Measurements from ENCODE around the gene CNN1. TPM values are rescaled to one million over a fixed set of nuclear protein-coding genes. Genes with fewer than 3 reads are reported as not detected.
"Not testable (repeated sequence)": the region's sequence is repeated elsewhere in the genome, so short reads cannot be mapped to it uniquely, and the experiment has no call there.

Gene CNN1
- total RNA-seq, 4 donors from 2014 or later: 21.2 to 88.2 (median 25.7) TPM

DNA sequence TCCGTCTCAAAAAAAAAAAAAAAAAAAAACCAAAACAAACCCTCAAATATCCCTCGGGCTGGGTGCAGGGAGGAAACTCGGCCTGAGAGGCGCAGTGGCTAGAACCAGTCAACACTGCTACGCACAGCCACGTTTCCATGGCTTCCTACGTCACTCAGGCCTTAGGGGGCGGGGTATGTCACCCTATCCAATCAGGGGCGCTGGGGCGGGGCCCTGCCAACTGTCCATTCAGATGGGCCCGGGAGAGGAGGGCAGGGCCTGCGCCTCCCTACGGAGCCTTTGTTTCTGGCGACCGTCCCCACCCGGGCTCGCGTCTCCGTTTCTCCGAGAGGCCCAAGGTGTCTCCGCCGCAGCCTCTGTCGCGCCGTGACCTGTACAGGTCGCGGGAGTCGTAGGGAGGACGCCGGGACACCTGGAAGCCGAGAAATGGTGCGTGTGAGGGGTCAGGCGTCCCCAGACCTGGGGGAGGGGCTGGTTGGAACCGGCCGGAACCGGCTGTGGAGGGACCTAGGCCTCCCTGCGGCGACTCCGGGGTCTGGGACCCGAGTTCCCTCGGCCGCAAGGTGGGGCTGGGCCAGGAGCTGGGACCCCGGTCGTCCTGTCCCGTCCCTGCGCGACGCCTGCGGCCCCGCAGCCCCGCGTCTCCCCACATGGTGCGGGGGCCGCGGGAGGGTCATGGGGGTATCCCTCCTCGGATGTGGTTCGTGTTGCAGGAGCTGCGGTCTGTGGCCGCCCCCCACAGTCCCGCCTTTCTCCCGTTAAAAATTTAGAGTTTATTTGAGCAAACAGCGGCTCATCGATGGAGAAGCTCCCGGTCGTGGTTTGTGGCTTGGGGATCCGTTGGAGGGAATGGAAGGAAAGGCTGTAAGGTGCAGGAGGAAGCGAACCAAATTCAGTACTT lies 58.8 kb downstream of the CNN1 start, which contains the start of gene ZNF627:
ZNF627 (plus strand) TSS at position 282 of the 901 bp plus-strand sequence; CDS start at position 427, 145 bp downstream.
- peaks cover 0 to 7% (median 2%) of the 10 kb centered on the region in 4 donors for H3K4me1 ChIP-seq
- H3K9me3 ChIP-seq: no peaks in the 10 kb centered on the region
- no peaks in the 10 kb centered on the region for H3K36me3 ChIP-seq
- peak within 1 kb of the TSS; percentile 82 to 88 (median 86) for H3K27ac ChIP-seq
- TF ChIP-seq POLR2A (IDR thresholded peaks at IDR 0.05) (peak; percentile 95), CTCF (IDR thresholded peaks at IDR 0.05) (peak in 5 of 6 experiments; percentile 10 to 46 (median 39))
- no peaks in the 10 kb centered on the region for H3K27me3 ChIP-seq
- peak; percentile 99 to 100 (median 100) for DNase-seq
- peak within 1 kb of the TSS; percentile 68 to 84 (median 79) for H3K4me3 ChIP-seq

DNA sequence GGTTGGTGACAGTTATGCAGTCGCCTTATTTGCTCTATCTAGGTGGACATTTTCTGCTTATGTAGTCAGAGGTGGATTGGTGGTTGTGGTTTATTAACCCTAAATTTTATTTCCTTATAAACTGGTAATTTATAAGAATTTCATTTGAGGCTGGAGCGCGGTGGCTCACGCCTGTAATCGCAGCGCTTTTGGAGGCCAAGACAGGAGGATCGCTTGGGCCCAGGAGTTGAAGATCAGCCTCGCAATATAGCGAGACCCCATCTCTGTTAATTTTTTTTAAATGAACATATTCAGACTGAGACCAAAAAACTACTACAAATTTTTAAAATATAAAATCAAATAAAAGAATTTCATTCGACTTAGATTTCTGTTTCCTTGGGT lies 59.4 kb downstream of the CNN1 start:
- no peaks in the 10 kb centered on the region for H3K27me3 ChIP-seq
- peaks cover 0 to 7% (median 2%) of the 10 kb centered on the region in 4 donors for H3K4me1 ChIP-seq
- no peaks in the 10 kb centered on the region for H3K9me3 ChIP-seq
- H3K4me3 ChIP-seq: peak overlapping the region; percentile 68 to 84 (median 79)
- TF ChIP-seq CTCF (IDR thresholded peaks at IDR 0.05) (no peak), POLR2A (IDR thresholded peaks at IDR 0.05) (no peak)
- no peak for DNase-seq
- peak overlapping the region in 3 of 4 donors; percentile 82 to 86 (median 86) for H3K27ac ChIP-seq
- H3K36me3 ChIP-seq: no peaks in the 10 kb centered on the region

DNA sequence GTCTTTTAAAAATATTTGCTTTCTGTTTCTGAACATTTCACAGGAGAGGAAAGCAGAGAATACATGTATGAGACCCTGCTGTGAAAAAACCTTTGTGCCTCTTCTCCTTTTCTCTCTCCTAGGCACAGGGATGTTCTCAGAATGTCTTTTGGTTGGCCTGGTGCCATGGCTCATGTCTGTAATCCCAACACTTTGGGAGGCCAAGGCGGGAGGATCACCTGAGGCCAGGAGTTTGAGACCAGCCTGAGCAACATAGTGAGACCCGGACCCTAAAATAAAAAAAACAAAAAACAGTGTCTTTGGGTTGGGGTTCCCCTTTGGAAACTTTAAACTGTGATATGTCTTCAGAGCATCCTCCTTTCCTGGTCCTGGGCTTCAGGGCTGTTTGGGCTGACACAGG lies 60.1 kb downstream of the CNN1 start:
- Histone ChIP-seq H3K4me1 (peaks cover 0 to 7% (median 2%) of the 10 kb centered on the region in 4 donors), H3K36me3 (no peaks in the 10 kb centered on the region), H3K4me3 (no peak overlapping the region), H3K9me3 (no peaks in the 10 kb centered on the region), H3K27ac (no peak overlapping the region), H3K27me3 (no peaks in the 10 kb centered on the region)
- DNase-seq: no peak
- TF ChIP-seq POLR2A (IDR thresholded peaks at IDR 0.05) (no peak), CTCF (IDR thresholded peaks at IDR 0.05) (no peak)

DNA sequence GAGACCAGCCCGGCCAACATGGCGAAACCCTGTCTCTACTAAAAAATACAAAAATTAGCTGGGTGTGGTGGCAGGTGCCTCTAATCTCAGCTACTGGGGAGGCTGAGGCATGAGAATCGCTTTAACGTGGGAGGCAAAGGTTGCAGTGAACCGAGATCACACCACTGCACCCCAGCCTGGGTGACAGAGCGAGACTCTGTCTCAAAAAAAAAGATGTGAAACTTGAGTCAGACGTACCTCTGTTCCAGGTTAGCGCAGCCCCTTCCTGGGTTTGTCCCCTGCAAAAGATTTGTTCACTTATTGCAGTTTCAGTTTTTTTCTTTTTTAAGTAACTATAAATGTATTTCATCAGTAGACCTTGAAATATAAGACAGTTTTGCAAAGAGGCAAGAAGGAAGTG lies 61.1 kb downstream of the CNN1 start:
- H3K27ac ChIP-seq, H3K4me1 ChIP-seq, H3K27me3 ChIP-seq, H3K9me3 ChIP-seq, DNase-seq, H3K36me3 ChIP-seq, H3K4me3 ChIP-seq: not testable (repeated sequence)

Small RNAs within 50 kb of the gene (small RNA-seq; reads per million reads assigned to genes)
- 0 to 1.8 reads per million in 2 donors for gene MIR7974
- gene RN7SL833P: 0 to 0.06 reads per million in 2 donors

Other genes with a start within 250 kb of the CNN1 start
- gene TSPAN16, start 242.7 kb upstream of the CNN1 start, total RNA-seq: not detected
- gene RAB3D, start 199.2 kb upstream of the CNN1 start, total RNA-seq: 10 to 100 TPM in 3 of 4 donors, 1 to 10 TPM in 1; 9.5 to 16.4 (median 12.7) TPM
- 100 to 1,000 TPM in 3 of 4 donors, 10 to 100 TPM in 1; 77.6 to 212 (median 168) TPM for gene TMEM205, start 192.6 kb upstream of the CNN1 start, total RNA-seq
- gene CCDC159, start 192.3 kb upstream of the CNN1 start, total RNA-seq: 100 to 1,000 TPM in 1 of 4 donors, 10 to 100 TPM in 3; 25.6 to 157 (median 65.6) TPM
- 10 to 100 TPM in 2 of 4 donors, 1 to 10 TPM in 2; 6.8 to 18.2 (median 10.1) TPM for gene PLPPR2, start 183.4 kb upstream of the CNN1 start, total RNA-seq
- 1 to 10 TPM in 2 of 4 donors, under 1 TPM in 1, not detected in 1; 0.76 to 3.2 (median 1.9) TPM for gene SWSAP1, start 164.2 kb upstream of the CNN1 start, total RNA-seq
- 1 to 10 TPM; 1.2 to 5.0 (median 3.0) TPM for gene EPOR, start 154.5 kb upstream of the CNN1 start, total RNA-seq
- gene RGL3, start 119.5 kb upstream of the CNN1 start, total RNA-seq: 10 to 100 TPM in 1 of 4 donors, 1 to 10 TPM in 3; 2.5 to 51.2 (median 6.3) TPM
- 1 to 10 TPM in 1 of 4 donors, not detected in 3; 1.5 TPM for gene ODAD3, start 103.7 kb upstream of the CNN1 start, total RNA-seq
- 100 to 1,000 TPM; 161 to 239 (median 194) TPM for gene PRKCSH, start 103.2 kb upstream of the CNN1 start, total RNA-seq
- gene ELAVL3, start 57.8 kb upstream of the CNN1 start, total RNA-seq: under 1 TPM in 1 of 4 donors, not detected in 3; 0.95 TPM
- 10 to 100 TPM in 3 of 4 donors, 1 to 10 TPM in 1; 8.6 to 33.7 (median 23.3) TPM for gene ZNF653, start 33.0 kb upstream of the CNN1 start, total RNA-seq
- gene ECSIT, start 9.7 kb upstream of the CNN1 start, total RNA-seq: 10 to 100 TPM; 50.1 to 94.0 (median 70.4) TPM
- gene ELOF1, start 20.4 kb downstream of the CNN1 start, total RNA-seq: 10 to 100 TPM; 30.5 to 39.2 (median 32.2) TPM
- gene ACP5, start 38.8 kb downstream of the CNN1 start, total RNA-seq: 10 to 100 TPM; 16.5 to 36.3 (median 23.4) TPM
- gene ZNF627, start 58.6 kb downstream of the CNN1 start, total RNA-seq: 10 to 100 TPM in 1 of 4 donors, 1 to 10 TPM in 3; 4.4 to 10.7 (median 5.5) TPM
- 10 to 100 TPM in 3 of 4 donors, 1 to 10 TPM in 1; 5.0 to 14.4 (median 13.1) TPM for gene ZNF823, start 200.1 kb downstream of the CNN1 start, total RNA-seq
- gene ZNF441, start 228.1 kb downstream of the CNN1 start, total RNA-seq: 10 to 100 TPM in 3 of 4 donors, 1 to 10 TPM in 1; 6.8 to 37.1 (median 12.5) TPM

Measured in Peyer's patch (tissue), 4 donors.